ENCODE data around the gene SRP68. TPM values are rescaled to one million over a fixed set of nuclear protein-coding genes. Genes with fewer than 3 reads are reported as not detected.

Gene SRP68
- total RNA-seq, 1 donor from 2014 or later: 35.2 TPM

GRCh38 chr17:76000016-76000754 is 72.1 kb downstream of the SRP68 start:
- no peak for DNase-seq (ENCODE audit: low read depth, low spot score)

DNA sequence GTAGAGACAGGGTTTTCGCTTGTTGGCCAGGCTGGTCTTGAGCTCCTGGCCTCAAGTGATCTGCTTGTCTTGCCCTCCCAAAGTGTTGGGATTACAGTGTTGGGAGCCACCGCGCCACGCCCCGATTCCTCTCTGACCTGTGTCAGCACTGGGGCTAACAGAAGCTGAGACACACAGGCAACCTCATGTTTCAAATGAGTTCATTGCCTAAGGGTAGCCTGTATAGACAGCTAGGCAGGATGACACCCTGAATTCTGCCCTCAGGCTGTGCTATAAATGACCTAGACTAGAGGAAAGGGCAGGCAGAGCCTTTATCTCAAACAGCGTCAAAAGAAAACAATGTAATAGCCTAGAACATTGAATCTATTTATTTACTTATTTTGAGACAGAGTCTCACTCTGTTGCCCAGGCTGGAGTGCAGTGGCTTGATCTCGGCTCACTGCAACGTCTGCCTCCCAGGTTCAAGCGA is 74.0 kb downstream of the SRP68 start:
- DNase-seq (ENCODE audit: low read depth, low spot score): no peak

DNA sequence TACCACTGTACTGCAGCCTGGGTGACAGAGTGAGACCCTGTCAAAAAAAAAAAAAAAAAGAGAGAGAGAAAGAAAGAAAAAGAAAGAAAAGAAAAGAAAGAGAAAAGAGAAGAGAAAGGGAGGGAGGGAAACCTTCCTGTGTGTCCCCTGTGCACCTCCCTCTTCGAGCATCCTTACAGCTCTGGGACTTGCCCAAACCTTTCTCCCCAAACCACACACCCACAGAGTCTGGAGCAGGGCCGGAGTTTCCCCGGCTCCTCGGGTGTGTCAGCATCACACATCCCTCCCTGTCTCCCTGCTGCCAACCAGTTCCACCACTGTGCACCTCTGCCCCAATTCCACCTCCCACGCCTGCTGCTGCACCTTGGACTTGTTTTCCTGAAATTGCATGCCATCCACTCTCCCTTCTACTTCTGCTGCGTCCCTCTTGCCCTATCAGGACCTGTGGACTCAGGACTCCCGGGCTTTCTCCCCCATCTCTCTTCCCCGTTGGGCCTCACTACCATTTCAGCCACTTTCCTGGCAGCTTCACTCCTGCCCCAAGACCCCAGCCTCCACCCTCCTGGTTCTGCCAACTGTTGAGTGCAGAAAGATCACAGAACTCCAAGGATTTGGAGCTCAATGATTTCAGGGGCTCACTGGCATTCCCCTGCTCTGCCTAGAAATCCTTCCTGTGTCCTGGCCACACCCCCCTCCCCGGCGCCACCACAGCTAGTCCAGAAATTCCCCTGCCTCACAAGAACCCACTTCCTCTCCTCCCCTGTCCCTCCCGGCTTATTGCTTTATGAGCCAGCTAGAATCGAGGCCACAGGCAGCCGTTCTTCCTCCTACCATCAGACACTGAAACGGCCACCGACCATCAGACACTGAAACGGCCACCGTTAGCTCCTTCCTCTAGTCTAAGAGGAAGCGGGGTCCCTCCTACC is 75.4 kb downstream of the SRP68 start:
- DNase-seq (ENCODE audit: low read depth, low spot score): no peak

DNA sequence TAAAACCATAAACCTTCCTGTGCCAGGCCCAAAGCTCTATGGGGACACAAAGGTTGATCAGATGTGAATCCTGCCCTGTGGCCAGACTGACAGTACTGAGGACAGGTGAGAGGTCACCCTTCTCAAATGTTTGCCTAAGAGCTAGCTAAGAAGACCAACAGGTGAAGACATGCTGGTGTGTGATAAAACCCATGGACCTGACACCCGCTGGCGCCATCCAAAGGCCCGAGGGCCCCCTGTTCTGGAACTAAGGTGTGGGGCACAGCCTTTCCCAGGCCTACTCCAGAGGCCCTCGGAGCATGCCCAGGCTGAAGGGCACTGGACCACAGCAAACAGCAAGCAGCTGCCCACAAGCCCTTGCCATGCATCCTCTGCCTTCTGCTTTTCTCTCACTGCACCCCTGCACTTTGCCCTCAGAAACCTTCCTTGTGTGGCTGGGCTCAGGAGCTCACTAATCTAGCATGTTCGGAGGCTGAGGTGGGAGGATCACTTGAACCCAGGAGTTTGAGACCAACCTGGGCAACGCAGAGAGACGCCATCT is 76.9 kb downstream of the SRP68 start:
- DNase-seq (ENCODE audit: low read depth, low spot score): no peak

GRCh38 chr17:75994802-75995370 is 77.4 kb downstream of the SRP68 start:
- no peak for DNase-seq (ENCODE audit: low read depth, low spot score)

GRCh38 chr17:75991396-75991795 is 80.9 kb downstream of the SRP68 start:
- DNase-seq (ENCODE audit: low read depth, low spot score): no peak

Other genes starting within 250 kb of the SRP68 start
- gene UNC13D, start 228.1 kb downstream of the SRP68 start, total RNA-seq: 7.3 and 7.6 TPM in 2 replicates
- gene WBP2, start 217.2 kb downstream of the SRP68 start, total RNA-seq: 21.0 and 28.5 TPM in 2 replicates
- 30.6 and 56.0 TPM in 2 replicates for gene TRIM47, start 193.9 kb downstream of the SRP68 start, total RNA-seq
- 32.2 and 32.6 TPM in 2 replicates for gene TRIM65, start 175.6 kb downstream of the SRP68 start, total RNA-seq
- 31.9 and 38.7 TPM in 2 replicates for gene MRPL38, start 167.6 kb downstream of the SRP68 start, total RNA-seq
- 6.9 and 10.4 TPM in 2 replicates for gene FBF1, start 131.5 kb downstream of the SRP68 start, total RNA-seq
- gene ACOX1, start 93.4 kb downstream of the SRP68 start, total RNA-seq: 65.8 and 75.8 TPM in 2 replicates
- 16.3 and 25.8 TPM in 2 replicates for gene TEN1, start 93.3 kb downstream of the SRP68 start, total RNA-seq
- gene CDK3, start 71.7 kb downstream of the SRP68 start, total RNA-seq: 1.1 and 1.2 TPM in 2 replicates
- gene EVPL, start 45.2 kb downstream of the SRP68 start, total RNA-seq: not detected in 2 replicates
- 0.07 TPM in 1 of 2 replicates, not detected in the other for gene GALR2, start 2.3 kb upstream of the SRP68 start, total RNA-seq
- gene ZACN, start 6.7 kb upstream of the SRP68 start, total RNA-seq: not detected in 2 replicates
- gene EXOC7, start 31.3 kb upstream of the SRP68 start, total RNA-seq: 82.1 and 89.1 TPM in 2 replicates
- not detected in 2 replicates for gene FOXJ1, start 68.7 kb upstream of the SRP68 start, total RNA-seq
- 0.04 and 0.26 TPM in 2 replicates for gene RNF157, start 168.0 kb upstream of the SRP68 start, total RNA-seq
- 9.3 and 14.2 TPM in 2 replicates for gene UBALD2, start 192.8 kb upstream of the SRP68 start, total RNA-seq
- 1.8 and 4.4 TPM in 2 replicates for gene QRICH2, start 235.8 kb upstream of the SRP68 start, total RNA-seq

Data from pulmonary artery endothelial cell (primary cell).